ENCODE data around the gene RAB11FIP4.
A peak's percentile ranks its signal among the peaks of the same experiment; 100 is the strongest.

Gene RAB11FIP4

DNA sequence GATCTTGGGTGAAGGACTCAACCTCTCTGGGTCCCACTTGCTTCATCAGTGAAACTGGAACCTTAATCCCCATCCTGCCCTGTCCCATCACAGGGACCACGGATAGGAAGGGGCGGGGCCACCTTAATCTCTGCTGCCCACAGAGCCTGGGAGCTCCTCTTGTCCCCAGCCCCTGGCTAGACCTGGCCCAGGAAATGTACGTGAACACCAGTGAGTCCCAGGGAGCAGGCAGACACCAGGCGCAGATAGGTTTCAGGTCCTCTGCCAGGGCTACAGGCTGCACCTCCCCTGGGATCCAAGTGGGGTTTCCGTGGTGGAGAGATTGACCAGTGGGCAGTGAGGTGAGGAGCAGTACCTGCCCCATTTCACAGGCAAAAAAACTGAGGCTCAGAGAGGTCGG is 21.0 kb downstream of the RAB11FIP4 start:
- no peak for DNase-seq

DNA sequence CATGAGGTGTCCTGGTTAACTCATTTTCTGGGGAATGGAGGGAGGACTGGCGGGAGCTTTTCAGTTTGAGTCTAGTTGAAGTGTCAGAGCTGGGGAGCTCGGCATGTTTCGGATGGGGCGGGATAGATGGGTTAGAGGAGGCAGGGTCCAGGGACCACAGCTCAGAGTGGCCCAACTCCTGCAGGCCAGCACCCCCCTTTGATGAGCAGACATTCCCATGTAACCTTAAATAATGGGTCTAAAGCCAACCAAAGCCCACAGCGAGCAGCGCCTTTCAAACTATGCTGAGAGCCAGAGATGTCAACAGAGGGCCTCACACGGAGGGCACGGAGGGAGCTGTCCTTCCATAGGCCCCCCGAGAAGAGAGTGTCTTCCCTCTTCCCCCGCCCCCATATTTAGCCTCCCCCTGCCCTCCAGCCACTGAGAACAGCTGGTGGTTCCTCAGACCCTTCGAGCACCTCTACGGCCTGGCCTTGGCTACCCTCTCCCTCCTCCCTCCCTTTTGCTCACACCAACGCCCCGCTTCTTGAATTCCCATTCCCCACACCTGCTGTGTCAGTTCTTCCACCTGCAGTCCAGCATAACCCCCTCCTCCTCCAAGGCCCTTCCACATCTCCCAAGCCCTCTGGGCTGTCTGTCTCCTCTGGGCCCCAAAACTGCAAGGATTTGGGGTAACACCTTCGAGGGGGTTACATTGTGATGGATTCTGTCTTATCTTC is 21.8 kb downstream of the RAB11FIP4 start:
- no peak for DNase-seq

DNA sequence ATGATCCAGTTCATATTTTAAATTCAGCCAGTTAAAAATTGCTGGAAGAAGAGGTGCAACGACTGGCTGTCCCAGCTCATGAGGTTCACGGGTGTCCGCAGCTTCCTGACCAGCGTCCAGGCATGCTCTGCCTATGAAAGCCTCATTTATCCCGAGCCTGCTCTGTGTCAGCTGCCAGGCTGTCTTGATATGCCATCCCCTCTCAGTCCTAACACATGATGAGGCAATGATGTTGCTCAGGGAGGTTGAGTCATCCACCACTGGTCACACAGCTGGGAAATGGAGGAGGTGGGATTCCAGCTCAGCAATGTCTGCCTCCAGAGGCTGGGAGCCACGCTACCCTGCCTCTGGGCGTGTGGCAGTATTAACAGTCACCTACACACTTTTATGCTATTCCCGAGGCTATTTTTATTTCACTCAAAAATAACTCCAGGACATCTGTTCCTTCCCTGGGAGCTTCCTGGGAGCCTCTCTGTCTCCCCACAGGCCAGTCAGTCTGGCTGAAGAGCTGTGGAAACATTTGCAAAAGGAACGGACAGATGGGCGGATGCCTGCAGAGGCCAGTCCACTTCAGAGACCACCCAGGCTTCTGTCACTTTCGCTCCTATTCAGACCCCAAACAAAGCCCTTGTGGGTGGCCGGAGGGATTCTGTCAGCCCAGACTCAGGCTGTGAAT is 22.5 kb downstream of the RAB11FIP4 start:
- no peak for DNase-seq

GRCh38 chr17:31414550-31414918 is 23.1 kb downstream of the RAB11FIP4 start:
- DNase-seq: no peak

DNA sequence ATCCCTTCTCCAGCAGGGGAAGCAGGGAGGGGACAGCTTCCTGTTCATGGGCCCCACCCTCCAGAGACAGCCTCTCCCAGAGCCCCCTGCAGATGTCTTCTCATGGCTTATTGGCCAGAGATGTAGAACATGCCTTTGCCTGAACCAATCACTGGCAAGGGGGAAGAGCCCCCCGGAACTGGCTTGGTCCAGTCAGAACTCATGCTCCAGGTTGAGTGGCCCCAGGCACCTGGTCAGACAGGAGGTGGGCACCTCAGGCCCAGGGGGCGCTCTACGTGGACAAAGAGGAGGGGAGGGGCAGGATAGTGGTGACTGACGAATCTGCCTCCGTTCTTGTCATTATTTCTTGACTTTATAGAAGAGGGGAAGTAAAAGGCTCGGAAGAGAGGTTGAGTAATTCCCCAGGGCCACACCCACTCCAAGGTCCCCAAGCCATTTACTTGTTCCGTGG is 23.6 kb downstream of the RAB11FIP4 start:
- no peak for DNase-seq

GRCh38 chr17:31415640-31416502 is 24.4 kb downstream of the RAB11FIP4 start:
- no peak for DNase-seq

DNA sequence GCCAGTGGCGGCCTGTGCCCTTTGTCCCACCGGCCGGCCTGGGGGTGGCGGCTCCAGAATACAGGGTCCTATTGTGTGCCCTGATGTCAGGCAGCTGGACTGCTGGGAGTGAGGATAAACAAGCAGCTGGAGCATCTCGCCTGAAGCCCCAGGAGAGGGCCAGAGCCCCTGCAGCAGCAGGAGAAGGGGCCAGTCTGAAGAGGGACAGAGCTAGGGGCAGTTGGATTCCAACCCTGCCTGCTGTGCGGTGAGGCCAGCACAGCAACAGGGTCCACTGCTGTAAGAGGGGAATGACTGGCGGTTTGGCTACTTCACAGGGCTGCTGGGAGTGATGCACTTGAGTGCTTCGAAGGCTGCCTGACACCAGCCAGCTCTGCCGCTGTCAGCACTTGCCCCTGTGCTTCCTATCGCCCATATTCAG is 25.0 kb downstream of the RAB11FIP4 start:
- no peak for DNase-seq

DNA sequence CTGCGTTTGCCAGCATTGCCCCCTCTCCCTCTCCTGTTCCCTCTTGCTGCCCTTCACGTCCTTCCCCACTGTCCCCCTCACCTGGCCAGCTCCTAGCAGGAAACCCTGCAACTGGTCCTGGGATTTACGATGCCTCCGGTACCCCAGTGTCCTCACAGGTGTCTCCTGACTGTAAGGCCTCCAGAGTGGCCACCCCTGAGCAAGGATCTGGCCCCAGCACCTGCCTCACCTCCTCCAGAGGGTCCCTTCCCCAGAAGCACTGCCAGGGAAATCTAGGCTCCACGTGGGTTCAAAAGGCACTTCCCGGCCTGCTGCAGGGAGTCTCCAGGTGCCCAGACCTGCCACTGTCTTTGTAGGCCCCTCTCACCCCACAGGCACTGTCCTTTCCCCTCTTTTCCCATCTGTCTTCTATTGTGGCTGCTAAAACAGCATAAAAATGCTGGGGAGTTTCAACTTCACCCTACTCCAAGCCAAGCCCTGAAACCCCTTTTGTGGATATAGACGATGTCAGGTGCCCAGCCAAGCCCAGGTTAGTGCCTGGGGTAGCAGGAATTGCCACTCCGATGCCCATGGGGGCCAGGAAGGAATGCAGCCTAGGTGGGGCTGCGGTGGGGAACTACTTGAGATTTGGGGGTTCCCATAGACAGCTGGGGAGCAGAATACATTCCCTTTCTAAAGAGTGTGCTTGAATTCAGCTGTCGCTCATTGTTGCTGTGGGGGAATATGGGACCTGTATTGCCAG is 25.7 kb downstream of the RAB11FIP4 start:
- DNase-seq: no peak

DNA sequence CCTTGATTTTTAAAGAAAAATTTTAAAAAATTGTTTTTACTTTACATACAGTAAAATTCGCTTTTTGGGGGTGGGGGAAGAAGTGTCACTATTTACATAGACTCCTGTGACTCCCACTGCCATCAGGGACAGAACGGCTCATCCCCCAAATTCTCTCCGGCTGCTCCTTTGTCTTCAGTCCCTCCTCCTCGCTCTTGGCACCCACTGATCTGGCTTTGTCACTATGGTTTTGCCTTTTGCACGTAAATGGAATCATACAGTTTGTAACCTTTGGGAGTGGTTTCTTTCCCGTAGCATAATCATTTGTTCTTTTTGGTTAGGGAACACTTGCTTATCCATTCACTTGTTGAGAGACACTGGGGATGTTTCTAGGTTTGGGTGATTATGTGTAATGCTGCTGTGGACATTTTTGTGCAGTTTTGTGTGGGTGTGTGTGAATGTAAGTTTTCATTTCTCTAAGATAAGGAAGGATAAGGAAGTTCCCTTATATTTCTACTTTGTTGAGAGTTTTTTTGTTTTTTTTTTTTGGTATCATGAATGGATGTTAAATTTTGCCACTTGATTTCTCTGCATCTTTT is 27.4 kb downstream of the RAB11FIP4 start:
- DNase-seq: no peak

GRCh38 chr17:31422443-31422842 is 31.0 kb downstream of the RAB11FIP4 start:
- no peak for DNase-seq

DNA sequence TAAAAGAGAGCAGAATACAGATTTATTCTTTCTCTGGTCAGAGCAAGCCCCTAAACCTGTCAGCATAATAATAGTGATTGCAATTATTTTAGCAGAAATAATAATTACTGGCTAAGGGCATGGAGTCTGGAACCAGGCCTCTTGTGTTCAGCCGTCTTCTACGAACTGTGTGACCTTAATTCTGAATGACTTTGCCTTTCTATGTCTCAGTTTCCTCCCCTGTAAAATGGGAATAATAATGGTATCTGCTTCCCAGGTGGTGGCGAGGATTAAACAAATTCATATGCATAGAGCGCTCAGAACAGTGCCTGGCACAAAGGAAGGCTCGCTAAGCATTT is 33.4 kb downstream of the RAB11FIP4 start:
- no peak for DNase-seq

GRCh38 chr17:31425282-31426040 is 34.0 kb downstream of the RAB11FIP4 start:
- DNase-seq: peak; percentile 62

DNA sequence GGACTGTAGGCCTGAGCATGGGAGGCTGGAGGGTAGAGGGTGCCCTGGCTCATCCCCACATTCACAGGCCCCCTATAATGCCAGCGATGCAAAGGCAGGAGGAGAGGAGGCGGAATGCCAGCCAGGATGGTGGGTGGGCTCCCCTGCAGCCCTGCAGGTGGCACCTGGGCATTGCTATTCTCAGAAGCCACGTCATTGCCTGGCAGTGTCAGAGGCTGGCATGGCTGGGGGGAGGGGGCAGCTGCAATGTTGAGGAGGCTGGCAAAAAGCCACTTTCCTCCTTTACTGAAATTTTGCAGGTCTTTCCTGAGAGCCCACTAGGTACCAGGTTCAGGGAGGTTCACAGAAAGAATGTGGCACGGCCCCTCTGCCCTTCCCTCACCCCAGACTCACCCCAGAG is 36.2 kb downstream of the RAB11FIP4 start:
- DNase-seq: no peak

GRCh38 chr17:31428111-31428510 is 36.6 kb downstream of the RAB11FIP4 start:
- no peak for DNase-seq

DNA sequence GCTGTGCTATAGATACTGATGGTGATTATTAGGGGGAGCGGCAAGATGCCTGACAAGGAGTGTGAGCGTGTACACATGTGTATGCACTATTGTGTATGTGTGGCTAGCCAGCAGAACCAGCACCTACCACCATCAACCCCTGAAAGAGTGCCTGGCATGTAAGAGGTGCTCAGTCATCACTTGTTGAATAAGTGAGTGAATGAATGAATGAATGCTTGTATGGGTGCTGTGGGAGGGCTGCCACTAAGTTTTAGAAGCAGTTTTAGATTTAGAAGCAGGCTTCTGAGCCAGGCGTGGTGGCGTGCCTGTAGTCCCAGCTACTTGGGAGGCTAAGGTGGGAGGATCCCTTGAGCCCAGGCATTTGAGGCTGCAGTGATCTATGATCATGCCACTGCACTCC is 37.0 kb downstream of the RAB11FIP4 start:
- DNase-seq: no peak

DNA sequence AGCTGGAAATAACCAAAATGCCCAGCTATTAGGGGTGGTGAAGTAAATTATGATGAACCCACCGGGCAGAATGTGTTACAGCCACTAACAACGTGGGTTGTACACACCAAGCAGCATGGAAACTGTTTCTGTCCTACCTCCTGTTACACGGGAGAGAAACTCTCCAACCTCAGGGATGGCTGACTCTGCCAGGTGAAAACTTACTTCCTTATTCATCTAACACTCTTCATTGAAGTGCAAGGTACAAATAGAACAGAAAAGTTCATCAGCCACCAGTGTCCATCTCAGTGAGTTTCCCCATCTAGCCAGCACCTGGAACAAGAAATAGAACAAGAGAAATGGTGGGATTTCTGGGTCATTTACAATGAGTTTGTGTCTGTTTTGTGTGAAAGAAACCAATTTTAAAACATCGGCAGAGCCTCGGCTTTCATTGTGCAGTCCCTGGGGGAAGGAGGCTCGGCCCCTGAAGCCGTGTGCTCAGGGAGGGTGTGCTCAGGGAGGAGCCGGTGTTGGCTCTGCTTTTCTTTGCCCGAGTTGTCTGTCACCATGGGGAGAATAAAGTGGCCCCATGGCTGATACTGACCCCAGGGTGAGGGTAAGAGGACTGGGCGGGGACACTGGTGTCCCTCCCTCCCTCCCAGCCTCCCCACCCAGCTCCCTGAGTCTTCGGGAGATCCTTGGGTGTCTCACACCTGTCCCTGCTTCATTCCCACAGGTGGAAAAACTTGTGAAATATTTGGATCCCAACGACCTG is 39.8 kb downstream of the RAB11FIP4 start:
- peak; percentile 59 for DNase-seq

- DNase-seq: peak; percentile 90
Observed at GRCh38 chr17:31431852-31432658, 40.6 kb downstream of the RAB11FIP4 start.

GRCh38 chr17:31433091-31433790 is 41.8 kb downstream of the RAB11FIP4 start:
- no peak for DNase-seq

Data from NCI-H69 (cell line).